NCI-H146 treated with DMSO at 0.1 percent for 48 hours (cell line): ENCODE measurements around the gene TOMM34.
A peak's percentile ranks its signal among the peaks of the same experiment; 100 is the strongest.

Experiments used
- DNase-seq: peaks from one replicate; lab custom pipeline; 2025; ENCODE audit not compliant: unreplicated experiment; lab: John Stamatoyannopoulos, UW

Gene TOMM34

GRCh38 chr20:44932916-44933315, 27.3 kb downstream of the TOMM34 start:
- DNase-seq, result no peak

DNA sequence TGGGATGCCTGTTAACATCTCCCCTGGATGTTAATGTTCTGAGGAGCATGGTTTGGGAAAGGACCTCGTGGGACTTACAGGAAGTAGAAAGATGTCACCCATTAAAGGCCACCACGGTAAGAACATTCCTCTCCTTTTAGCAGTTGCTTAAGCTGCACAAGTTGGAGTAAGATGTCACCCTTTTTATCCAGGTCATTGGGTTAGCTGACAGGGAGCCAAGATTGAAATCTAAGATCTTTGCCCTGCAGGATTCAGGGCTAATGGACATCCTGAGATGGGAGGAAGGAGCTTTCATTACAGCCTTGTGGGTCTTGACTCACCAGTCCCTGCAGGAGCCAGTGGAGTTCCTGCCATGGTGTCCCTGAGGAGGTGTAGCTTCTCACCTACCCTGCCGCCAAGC, 28.3 kb downstream of the TOMM34 start:
- DNase-seq, result no peak

DNA sequence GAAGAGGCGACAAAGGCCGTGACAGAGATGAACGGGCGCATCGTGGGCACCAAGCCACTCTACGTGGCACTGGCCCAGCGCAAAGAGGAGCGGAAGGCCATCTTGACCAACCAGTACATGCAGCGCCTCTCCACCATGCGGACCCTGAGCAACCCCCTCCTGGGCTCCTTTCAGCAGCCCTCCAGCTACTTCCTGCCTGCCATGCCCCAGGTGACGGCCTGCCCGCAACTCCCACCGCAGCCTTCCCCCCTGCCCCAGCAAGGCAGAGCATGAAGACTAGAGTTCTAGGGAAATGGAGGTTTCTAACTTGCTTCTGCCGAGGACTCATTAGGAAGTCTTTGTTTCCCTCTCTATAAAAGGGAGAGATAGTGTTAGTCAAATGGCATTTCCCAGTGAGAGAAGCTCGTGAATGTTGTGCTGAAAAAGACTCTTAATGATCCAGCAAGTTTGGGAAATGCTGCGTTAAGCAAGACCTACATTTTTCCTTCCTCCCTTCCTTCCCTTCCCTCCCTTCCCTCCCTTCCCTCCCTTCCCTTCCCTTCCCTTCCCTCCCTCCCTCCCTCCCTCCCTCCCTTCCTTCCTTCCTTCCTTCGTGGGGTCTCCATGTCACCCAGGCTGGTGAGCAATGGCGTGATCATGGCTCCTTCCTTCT, 29.6 kb downstream of the TOMM34 start:
- no peak for DNase-seq

- DNase-seq, result no peak
Measured at GRCh38 chr20:44928595-44928994, 31.6 kb downstream of the TOMM34 start.

DNA sequence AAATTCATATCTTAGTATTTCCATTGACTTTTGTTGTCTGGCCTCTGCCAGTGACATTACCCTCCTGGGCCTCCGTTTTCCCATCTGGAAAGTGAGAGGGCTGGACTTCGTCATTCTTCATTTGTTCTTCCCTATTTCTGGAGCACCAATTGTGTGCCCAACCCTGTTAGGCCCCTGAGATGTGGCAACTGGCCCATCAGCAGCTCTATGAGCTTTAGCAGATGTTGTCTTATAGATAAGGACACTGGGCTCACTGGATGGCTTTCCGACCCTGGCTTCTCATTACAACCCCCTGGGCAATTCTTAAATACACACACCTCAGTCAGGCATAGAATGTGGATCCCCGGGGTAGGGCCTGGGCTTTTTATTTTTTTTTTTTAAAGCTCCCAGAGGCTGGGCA, 35.7 kb downstream of the TOMM34 start:
- DNase-seq, result no peak

- DNase-seq, result no peak
Measured at GRCh38 chr20:44921447-44921846, 38.8 kb downstream of the TOMM34 start.

GRCh38 chr20:44918761-44919160, 41.4 kb downstream of the TOMM34 start:
- DNase-seq, result no peak

DNA sequence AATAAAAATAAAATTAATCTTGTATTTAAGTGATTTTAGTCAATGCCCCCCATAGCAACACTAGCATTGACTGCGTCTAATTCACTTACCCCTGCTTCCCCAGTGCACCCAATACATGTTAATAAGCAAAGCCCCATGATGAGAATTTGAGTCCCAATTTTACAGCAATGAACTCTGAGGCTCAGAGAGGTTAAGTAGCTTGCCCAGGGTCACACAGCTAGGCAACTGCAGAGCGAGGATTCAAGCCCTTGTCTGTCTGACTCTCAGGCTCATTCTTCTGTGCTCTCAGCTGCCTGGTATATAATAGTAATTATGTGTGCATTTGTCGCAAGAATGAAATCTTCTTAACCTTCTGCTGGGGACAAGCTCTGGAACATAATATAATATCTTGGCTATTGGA, 41.9 kb downstream of the TOMM34 start:
- DNase-seq, result no peak

DNA sequence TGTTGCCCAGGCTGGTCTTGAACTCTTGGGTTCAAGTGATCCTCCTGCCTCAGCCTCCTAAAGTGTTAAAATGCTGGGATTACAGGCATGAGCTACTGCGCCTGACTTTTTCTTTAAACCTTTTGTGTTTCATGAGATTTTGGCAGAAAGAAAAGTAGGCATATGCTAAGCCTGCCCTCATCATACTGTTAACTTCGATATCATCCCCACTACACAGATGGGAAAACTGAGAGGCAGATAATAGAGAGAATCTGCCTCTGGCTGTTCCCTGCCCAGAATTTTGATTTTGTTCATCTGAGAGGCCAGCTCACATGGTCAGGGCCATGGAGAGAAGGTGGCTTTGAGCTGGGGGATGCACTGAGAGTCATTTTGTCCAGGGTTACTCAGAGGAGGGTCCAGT, 42.8 kb downstream of the TOMM34 start:
- no peak for DNase-seq

DNA sequence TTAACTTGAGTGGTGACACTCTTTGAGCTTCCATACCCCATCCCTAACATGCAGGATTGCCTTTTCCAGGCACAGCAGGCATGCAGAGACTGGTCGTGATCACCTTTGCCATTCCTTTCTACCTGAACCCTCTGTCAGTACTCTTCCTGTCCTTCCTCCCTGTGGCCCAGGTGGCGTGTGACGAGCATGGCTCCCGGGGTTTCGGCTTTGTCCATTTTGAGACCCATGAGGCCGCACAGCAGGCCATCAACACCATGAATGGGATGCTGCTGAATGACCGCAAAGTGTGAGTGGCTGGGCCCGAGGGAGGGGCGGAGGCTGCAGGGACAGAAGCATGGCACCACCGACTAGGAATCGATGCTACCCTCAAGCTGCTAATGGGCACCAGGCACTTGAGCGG, 43.6 kb downstream of the TOMM34 start:
- peak; percentile 36 for DNase-seq

GRCh38 chr20:44914924-44915323, 45.3 kb downstream of the TOMM34 start:
- no peak for DNase-seq

- DNase-seq, result no peak
Measured at GRCh38 chr20:44912189-44912588, 48.0 kb downstream of the TOMM34 start.

DNA sequence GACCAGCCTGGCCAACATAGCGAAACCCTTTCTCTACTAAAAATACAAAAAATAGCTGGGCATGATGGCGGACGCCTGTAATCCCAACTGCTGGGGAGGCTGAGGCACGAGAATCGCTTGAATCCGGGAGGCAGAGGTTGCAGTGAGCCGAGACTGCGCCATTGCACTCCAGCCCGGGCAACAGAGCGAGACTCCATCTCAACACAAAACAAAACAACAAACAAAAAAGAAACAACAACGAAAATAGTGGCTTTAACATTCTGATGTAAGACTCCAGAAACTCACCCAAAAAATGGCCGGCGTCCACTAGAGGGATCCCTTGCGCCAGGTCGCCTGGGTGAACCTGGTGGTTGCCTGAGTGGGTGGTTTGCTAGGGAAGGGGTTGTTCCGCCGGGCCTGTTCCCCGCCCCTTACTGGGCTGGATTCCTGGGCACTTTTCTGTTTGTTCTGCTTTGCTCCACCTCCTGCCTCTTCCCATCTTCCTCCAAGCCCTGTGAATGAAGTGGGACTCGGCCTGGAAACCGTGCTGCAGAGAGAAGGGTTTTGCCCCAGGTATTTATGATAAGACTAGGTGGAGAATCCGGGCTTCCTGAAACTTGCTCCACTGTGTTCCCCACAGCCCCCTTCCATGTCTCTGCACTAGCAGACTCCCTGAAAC, 48.8 kb downstream of the TOMM34 start:
- peak; percentile 27 for DNase-seq

DNA sequence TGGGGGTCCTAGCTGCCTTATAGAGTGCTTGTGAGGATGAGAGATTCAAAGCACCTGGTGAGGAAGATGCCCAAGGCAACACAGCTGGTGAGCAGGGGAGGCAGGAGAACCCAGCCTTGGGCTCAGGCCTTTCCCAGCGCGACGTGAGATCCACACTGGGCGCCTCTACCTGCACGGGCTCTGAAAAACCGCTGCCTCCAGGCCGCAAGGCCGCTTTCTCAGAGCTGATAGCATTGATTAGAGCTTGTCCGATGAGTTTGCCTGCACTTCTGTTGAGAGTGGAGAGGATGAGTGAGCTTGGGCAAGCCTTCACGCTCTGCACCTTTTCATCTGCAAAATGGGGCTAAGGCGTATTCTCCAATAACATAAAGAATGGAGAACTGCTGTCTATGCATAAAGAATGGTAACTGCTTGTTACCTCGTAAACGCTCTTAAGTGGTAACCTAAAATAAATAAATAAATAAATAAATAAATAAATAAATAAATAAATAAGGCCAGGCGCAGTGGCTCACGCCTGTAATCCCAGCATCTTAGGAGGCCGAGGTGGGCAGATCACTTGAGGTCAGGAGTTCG, 49.4 kb downstream of the TOMM34 start:
- DNase-seq, result peak; percentile 15

GRCh38 chr20:44909872-44910689, 50.1 kb downstream of the TOMM34 start, which contains the start of gene PABPC1L:
TSS of gene PABPC1L (plus strand) at chr20:44910060. CDS start at chr20:44910144, 84 bp downstream.
- peak; percentile 75 for DNase-seq

DNA sequence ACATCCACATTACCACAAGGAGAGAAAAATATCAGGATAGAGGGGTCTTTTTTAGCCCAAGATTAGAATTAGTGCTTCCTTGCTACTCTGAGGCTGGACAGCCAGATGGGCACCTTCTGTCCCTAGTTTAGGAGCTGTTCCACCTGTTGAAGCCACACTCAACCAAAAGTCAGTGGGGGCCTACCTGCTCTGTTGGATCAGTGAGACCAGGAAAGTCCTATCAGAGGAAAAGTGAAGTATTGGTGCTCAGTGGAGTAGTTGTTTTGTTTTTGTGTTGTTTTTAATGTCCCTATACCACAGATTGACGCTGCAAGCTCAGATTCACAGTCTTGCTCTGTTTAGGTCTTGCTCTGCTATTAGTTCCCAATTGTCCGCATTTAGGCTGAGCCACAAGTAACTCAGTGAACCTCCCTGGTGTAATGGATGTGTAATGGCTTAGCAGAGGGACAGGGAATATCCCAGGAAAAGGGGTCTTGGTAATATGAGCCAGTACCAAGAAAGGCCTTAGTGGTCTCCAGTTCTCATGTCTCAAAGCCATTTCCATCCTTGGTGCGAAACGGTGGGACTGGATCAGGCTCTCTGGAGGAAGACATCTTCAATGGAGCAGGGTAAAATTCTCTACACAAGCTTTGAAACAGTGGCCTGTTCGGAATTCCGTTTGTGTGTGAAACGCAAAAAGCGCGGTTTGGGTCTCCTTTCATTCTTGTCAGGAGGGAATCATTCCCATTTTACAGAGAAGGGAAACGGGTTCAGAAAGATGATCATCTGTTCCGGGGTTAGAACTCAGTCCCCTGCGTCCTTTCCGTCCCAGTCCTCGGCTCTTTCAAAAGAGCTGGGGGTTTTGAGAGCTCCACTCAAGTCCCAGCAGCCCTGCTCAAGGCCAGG, 51.0 kb downstream of the TOMM34 start:
- DNase-seq, result no peak

DNA sequence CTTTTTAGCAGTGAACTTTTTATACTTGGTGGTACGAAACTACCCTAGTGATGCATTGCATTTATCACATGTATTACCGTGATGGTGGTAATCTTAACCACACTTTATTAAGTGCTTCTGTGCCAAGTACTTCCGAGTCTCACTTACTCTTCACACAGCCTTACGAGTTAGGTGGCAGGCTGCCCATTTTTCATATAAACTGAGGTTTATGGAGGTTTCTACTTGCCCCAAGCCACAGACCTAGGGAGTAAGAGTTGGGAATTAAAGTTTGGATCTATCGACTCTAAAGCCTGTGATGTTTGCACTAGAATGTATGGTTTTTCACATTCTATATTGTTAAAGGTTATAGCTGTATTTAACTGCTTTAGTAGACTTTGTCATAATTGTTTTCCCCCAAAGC, 55.8 kb downstream of the TOMM34 start:
- DNase-seq, result no peak

DNA sequence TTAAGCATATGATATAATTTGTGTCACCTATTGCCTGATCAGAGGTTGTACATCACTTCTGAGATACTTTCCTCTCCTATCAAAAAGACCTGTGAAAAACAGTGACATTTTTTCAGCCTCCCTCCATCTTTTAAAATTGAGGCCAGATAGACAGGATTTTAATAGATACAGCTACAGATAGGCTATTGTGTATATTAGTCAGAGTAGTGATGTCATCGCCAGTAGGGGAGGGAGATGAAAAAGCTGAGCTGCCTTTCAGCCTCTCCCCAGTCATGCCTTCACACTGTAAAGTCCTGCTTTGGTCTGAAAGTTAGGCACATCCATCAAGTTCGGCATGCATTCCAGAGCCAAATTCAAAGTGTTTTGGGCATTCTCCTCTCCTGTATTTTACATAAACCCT, 58.2 kb downstream of the TOMM34 start:
- no peak for DNase-seq

DNA sequence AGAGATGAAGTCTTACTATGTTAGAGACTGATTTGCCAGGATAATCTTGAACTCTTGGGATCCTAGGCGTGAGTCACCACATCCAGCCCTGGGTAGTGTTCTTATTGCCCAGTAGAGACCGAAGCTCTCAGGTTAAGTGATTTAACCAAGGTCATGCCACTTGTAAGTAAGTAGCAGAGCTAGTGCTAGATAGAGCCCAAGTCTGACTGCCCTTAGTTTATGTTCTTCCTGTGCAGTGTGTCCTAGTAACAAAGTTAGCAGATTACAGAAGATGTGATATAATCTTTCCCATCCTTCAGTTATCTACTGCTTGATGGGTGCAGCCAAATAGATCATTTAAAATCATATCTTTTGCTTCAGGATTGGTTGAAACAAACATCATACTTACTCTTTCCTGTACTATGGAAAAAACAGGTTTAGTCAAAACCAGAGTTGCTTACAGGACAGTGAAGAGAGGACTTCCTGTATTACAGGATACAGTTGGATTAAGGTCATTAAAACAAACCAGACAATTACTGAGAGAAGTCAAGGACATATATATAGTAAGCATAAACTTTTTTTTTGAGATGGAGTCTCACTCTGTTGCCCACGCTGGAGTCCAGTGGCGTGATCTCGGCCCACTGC, 59.9 kb downstream of the TOMM34 start:
- no peak for DNase-seq

- DNase-seq, result no peak
Measured at GRCh38 chr20:44897133-44897532, 63.1 kb downstream of the TOMM34 start.
